ENCODE measurements around the gene NIPAL1. TPM values are rescaled to one million over a fixed set of nuclear protein-coding genes. Genes with fewer than 3 reads are reported as not detected.

Gene NIPAL1
- total RNA-seq, 4 donors from 2014 or later: 5.0 to 26.3 (median 13.8) TPM

DNA sequence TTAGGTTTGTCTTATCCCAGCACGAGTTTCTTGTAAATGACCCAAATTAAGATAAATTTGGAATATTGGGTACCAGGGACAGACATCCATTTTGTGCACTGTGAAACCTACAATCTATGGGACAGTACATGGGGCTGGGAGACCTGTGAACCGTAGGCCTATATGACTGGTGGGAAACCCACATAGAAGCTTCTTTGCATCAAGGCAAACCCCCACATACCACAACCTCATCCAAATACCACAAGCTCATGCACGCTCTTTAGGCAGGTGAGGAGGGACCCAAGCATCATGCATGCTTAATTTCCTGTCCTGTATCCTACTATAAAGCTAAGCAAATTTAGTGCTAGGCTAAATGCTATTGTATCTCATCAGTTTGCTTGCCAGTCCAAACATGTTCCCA is 47.8 kb downstream of the NIPAL1 start:
- Histone ChIP-seq H3K36me3 (no peaks in the 10 kb centered on the region), H3K4me3 (no peak overlapping the region), H3K27me3 (no peaks in the 10 kb centered on the region), H3K27ac (no peak overlapping the region), H3K9me3 (no peaks in the 10 kb centered on the region), H3K4me1 (no peaks in the 10 kb centered on the region)
- no peak for TF ChIP-seq CTCF (IDR thresholded peaks at IDR 0.05)
- no peak for TF ChIP-seq POLR2A (IDR thresholded peaks at IDR 0.05)
- no peak for DNase-seq

- TF ChIP-seq CTCF (IDR thresholded peaks at IDR 0.05) (no peak), POLR2A (IDR thresholded peaks at IDR 0.05) (no peak)
- no peak overlapping the region for H3K4me3 ChIP-seq
- no peaks in the 10 kb centered on the region for H3K36me3 ChIP-seq
- no peak for DNase-seq
- H3K4me1 ChIP-seq: no peaks in the 10 kb centered on the region
- H3K27ac ChIP-seq: no peak overlapping the region
- H3K9me3 ChIP-seq: no peaks in the 10 kb centered on the region
- H3K27me3 ChIP-seq: no peaks in the 10 kb centered on the region
Measured at GRCh38 chr4:48065587-48066052, 49.0 kb downstream of the NIPAL1 start.

DNA sequence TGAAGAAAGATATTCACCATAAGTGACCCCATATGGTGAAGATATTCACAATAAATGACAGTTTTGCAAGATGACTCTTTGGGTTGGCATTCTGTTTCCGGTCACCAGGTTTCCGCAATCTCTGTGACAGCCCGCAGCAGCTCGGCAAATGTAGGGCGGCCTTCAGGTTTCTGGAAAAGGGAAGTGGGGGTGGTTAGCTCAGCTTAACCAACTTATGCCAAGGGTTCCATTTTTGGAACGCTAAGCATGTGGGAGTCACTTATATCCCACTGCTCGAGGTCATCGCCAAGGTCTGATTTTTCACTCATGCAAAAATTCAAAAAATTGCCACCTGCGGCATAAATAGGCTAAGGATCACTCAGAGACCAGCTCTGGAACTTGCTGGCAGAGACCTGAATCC is 51.0 kb downstream of the NIPAL1 start:
- Histone ChIP-seq H3K4me3 (no peak overlapping the region), H3K27ac (no peak overlapping the region), H3K27me3 (no peaks in the 10 kb centered on the region), H3K9me3 (no peaks in the 10 kb centered on the region), H3K4me1 (no peaks in the 10 kb centered on the region), H3K36me3 (no peaks in the 10 kb centered on the region)
- TF ChIP-seq POLR2A (IDR thresholded peaks at IDR 0.05) (no peak), CTCF (IDR thresholded peaks at IDR 0.05) (no peak)
- no peak for DNase-seq

DNA sequence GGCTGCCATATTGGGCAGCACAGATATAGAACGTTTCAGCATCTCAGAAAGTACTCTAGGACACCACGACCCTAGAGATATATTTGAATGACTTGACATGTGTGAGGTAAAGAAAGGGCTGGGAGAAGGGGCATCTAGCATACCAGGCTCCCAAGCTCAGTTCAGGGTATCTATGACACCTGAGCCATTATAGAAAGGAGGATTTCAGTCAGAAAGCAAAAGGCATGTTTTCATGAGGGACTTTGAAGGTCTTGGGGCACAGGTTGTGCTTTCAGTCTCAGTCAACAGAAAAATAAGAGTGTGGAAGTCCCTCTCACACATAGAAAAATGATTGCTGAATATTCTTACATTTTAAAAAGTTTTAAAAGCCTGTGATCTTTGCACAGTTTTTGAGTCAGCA is 51.6 kb downstream of the NIPAL1 start:
- H3K9me3 ChIP-seq: no peaks in the 10 kb centered on the region
- no peak for DNase-seq
- no peaks in the 10 kb centered on the region for H3K36me3 ChIP-seq
- H3K4me3 ChIP-seq: no peak overlapping the region
- no peaks in the 10 kb centered on the region for H3K27me3 ChIP-seq
- H3K4me1 ChIP-seq: no peaks in the 10 kb centered on the region
- no peak for TF ChIP-seq CTCF (IDR thresholded peaks at IDR 0.05)
- TF ChIP-seq POLR2A (IDR thresholded peaks at IDR 0.05): no peak
- H3K27ac ChIP-seq: no peak overlapping the region

GRCh38 chr4:48069026-48069425 is 52.5 kb downstream of the NIPAL1 start:
- Histone ChIP-seq H3K4me1 (no peaks in the 10 kb centered on the region), H3K9me3 (no peaks in the 10 kb centered on the region), H3K27ac (no peak overlapping the region), H3K4me3 (no peak overlapping the region), H3K27me3 (no peaks in the 10 kb centered on the region), H3K36me3 (no peaks in the 10 kb centered on the region)
- no peak for TF ChIP-seq CTCF (IDR thresholded peaks at IDR 0.05)
- TF ChIP-seq POLR2A (IDR thresholded peaks at IDR 0.05): no peak
- DNase-seq: no peak

DNA sequence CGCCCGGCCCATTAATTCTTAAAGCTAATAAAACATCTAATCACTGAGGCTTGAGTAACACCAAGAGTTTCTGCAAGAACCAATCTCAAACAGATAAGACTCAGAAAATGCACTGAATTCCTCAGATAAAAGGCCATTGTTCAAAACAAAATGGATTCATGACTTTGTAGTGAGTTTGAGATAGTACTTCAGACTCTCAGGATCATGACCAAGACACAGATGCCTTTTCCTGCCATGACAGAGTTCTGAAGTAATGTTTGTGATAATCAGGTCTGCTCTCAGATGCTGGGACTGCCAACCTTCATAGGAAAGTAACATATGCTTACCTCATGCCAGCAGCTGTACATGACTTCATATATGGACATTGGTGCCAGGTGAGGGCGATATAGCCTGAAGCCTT is 54.6 kb downstream of the NIPAL1 start:
- DNase-seq: no peak
- no peak overlapping the region for H3K27ac ChIP-seq
- H3K9me3 ChIP-seq: no peaks in the 10 kb centered on the region
- no peaks in the 10 kb centered on the region for H3K27me3 ChIP-seq
- no peaks in the 10 kb centered on the region for H3K4me1 ChIP-seq
- no peak overlapping the region for H3K4me3 ChIP-seq
- no peaks in the 10 kb centered on the region for H3K36me3 ChIP-seq
- TF ChIP-seq CTCF (IDR thresholded peaks at IDR 0.05): no peak
- no peak for TF ChIP-seq POLR2A (IDR thresholded peaks at IDR 0.05)
